Right lung (tissue), 5 donors: ENCODE results near the gene EIF4EBP3. TPM values are rescaled to one million over a fixed set of nuclear protein-coding genes. Genes with fewer than 3 reads are reported as not detected.
"Not testable (repeated sequence)": the region's sequence is repeated elsewhere in the genome, so short reads cannot be mapped to it uniquely, and the experiment has no call there.

Experiments
- DNase-seq, 2 donors: peaks; one replicate each; pipeline ENCODE4 v3.0.0-alpha.2; 2013
- polyA plus RNA-seq, 5 donors: library from polyadenylated mRNA; unstranded; fragments of 120-200 nt; gene quantifications; one replicate each; pipeline versions ENCODE4 v1.2.1 to v1.2.3, GENCODE V29; 2013; ENCODE audit warnings: inconsistent platforms in 1 of 5, low replicate concordance in 1 of 5; ENCODE audit not compliant: insufficient read length in 5 of 5, insufficient read depth in 1 of 5

Gene EIF4EBP3
- polyA plus RNA-seq, 5 donors, result 7.8 to 13.7 (median 10.5) TPM

DNA sequence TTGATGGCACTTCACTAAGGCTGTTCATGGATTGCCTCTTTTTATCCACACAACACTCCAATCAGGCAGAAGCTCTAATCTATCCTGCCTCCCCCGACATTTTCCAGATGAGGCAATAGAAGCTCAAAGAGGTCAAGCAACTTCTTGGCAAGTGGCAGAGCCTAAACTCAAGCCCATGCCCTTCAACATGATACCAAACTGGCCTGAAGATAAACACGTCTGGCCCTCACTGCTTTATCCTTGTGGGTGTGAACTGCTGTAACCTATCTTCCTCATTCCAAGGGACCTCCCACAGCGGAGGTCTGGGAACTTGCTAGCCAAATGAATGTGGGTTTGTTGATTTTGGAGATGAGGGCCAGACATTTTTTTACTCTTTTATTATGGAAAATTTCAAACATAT is 26.7 kb downstream of the EIF4EBP3 start:
- DNase-seq, result no peak

- no peak for DNase-seq
Observed at GRCh38 chr5:140575309-140575708, 27.8 kb downstream of the EIF4EBP3 start.

GRCh38 chr5:140576776-140577201 is 29.3 kb downstream of the EIF4EBP3 start:
- DNase-seq, result no peak

DNA sequence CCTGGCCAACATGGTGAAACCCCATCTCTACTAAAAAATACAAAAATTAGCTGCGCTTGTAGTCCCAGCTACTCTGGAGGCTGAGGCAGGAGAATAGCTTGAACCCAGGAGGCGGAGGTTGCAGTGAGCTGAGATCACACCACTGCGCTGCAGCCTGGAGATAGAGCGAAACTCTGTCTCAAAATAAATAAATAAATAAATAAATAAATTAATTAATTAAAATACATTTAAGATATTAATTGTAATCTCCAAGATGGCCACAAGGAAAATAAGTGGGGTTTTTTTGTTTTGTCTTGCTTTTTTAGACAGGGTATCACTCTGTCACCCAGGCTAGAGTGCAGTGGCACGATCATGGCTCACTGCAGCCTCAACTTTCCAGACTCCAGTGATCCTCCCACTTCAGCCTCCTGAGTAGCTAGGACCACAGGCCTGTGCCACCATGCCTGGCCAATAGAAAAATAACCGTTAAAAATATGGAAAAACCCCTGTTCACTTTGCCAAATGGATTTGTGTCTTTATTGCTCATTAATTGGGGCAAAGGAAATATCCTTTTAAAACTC is 31.8 kb downstream of the EIF4EBP3 start:
- not testable (repeated sequence) for DNase-seq

GRCh38 chr5:140587495-140587894 is 40.0 kb downstream of the EIF4EBP3 start:
- DNase-seq, result no peak

DNA sequence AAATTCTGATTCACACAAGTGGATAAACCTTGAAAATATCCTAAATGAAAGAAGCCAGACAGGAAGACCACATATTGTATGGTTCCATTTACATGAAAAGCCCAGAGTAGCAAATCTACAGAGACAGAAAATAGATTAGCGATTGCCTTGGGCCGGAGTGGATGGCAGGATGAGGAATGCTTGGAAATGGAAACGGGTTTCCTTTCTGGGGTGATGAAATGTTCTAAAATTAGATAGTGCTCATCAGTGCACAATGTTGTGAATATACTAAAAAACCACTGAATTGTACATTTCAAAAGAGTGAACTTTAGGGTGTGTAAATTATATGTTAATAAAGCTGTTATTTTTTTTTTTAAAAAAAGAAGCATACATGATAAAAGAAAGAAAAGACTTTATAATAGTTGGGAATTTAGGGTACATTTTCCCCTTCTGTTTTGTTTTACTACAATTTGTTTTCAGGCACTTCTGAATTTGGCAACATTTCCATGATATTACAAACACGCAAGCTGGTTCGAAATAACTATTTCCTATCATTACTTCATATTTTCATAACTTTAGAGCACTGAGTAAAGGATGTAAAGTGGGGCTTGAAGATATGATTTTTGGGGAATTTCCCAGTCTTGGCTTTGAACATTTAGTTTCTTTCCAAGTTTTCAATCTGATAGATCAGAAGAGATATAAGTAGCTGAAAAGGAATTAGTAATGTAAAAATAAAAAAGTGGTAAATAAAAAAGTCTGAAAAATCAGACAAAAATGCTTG is 41.0 kb downstream of the EIF4EBP3 start:
- no peak for DNase-seq

GRCh38 chr5:140590861-140591260 is 43.4 kb downstream of the EIF4EBP3 start:
- DNase-seq, result no peak

GRCh38 chr5:140591747-140592372 is 44.4 kb downstream of the EIF4EBP3 start:
- no peak for DNase-seq

GRCh38 chr5:140593070-140593469 is 45.6 kb downstream of the EIF4EBP3 start:
- DNase-seq, result not testable (repeated sequence)

GRCh38 chr5:140594169-140594568 is 46.7 kb downstream of the EIF4EBP3 start:
- no peak for DNase-seq

DNA sequence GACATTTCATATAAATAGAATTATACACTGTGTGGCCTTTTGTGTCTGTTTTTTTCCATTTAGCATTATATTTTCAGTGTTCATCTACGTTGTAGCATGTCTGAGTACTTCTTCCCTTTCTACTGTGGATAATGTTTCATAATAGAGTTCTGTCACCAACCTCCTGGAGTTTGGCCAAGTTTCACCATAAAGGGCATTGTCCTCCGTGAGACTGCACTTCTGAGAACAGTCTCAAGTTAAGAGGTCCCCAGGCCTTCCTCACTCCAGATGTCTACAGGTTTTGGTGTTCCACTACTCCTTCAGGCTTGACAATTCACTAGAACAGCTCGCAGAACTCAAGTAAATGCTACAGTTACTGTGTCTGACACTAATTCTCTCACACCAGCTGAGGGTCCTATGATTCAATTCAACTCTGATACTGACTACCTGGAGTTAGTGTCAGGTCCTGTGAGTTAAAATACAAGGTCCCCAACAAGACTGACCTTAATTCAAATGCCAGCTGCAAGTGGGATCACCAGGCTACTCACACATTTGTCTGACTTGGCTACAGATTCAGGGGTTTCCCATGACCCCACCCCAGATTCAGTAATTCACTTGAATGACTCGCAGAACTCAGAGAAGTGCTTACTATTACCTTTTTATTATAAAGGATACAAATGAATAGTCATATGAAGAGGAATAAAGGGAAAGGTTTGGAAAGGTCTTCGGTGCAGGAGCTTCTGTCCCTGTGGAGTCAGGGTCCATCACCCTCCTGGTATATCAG is 48.3 kb downstream of the EIF4EBP3 start:
- DNase-seq, result no peak

DNA sequence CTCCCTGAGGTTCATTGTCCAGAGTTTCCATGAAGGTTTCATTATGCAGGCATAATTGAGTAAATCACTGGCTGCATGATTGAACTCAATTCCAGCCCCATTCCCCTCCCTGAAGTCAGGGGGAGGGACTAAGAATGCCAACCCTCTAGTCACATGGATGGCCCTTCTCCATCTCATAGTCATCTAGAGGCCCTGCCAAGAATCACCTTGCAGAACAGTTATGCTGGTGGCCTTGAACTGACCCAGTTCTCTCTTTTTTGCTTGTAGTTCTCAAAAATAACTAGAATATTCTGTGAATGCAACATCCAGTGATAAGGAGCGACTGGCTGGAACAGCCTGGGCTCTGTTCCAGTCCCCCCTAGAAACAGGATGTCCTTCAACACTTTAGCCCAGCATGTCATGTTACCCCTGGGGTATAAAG is 48.9 kb downstream of the EIF4EBP3 start:
- DNase-seq, result no peak

DNA sequence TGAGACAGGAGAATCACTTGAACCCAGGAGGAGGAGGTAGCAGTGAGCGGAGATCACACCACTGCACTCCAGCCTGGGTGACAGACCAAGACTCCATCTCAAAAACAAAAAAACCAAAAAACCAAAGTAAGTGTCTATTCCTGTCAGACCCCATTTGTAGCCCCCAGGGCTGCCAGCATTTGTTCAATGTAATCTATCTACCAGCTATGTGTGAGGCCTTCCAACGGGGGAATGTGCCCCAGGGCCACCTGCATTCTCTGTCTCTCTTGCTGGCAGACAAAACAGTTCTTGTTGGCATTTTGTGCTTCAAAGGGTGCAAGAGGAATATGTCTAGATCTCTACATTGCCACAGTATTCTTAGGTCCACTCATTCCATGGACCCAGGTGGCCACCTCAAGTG is 51.4 kb downstream of the EIF4EBP3 start:
- DNase-seq, result no peak

Other genes starting within 250 kb of the EIF4EBP3 start
- 100 to 1,000 TPM in 1 of 5 donors, 10 to 100 TPM in 4; 92.0 to 116 (median 94.3) TPM for gene PFDN1, start 244.6 kb upstream of the EIF4EBP3 start, polyA plus RNA-seq
- 1 to 10 TPM; 5.7 to 9.6 (median 7.6) TPM for gene HBEGF, start 201.1 kb upstream of the EIF4EBP3 start, polyA plus RNA-seq
- gene SLC4A9, start 187.5 kb upstream of the EIF4EBP3 start, polyA plus RNA-seq, result under 1 TPM; 0.15 to 0.34 (median 0.25) TPM
- 100 to 1,000 TPM in 4 of 5 donors, 10 to 100 TPM in 1; 97.8 to 144 (median 128) TPM for gene ANKHD1, start 145.8 kb upstream of the EIF4EBP3 start, polyA plus RNA-seq
- gene SRA1, start 9.8 kb downstream of the EIF4EBP3 start, polyA plus RNA-seq, result 10 to 100 TPM; 19.2 to 30.7 (median 22.9) TPM
- 10 to 100 TPM; 41.6 to 57.2 (median 47.9) TPM for gene APBB3, start 16.9 kb downstream of the EIF4EBP3 start, polyA plus RNA-seq
- 10 to 100 TPM; 68.2 to 81.1 (median 71.0) TPM for gene SLC35A4, start 17.2 kb downstream of the EIF4EBP3 start, polyA plus RNA-seq
- gene CD14, start 85.5 kb downstream of the EIF4EBP3 start, polyA plus RNA-seq, result 10 to 100 TPM; 12.1 to 27.7 (median 16.8) TPM
- gene TMCO6, start 91.8 kb downstream of the EIF4EBP3 start, polyA plus RNA-seq, result 10 to 100 TPM; 18.0 to 22.1 (median 20.0) TPM
- 10 to 100 TPM; 50.2 to 85.8 (median 61.8) TPM for gene NDUFA2, start 100.0 kb downstream of the EIF4EBP3 start, polyA plus RNA-seq
- 100 to 1,000 TPM; 140 to 196 (median 152) TPM for gene IK, start 100.2 kb downstream of the EIF4EBP3 start, polyA plus RNA-seq
- gene WDR55, start 117.2 kb downstream of the EIF4EBP3 start, polyA plus RNA-seq, result 10 to 100 TPM; 15.3 to 21.5 (median 20.5) TPM
- gene DND1, start 125.9 kb downstream of the EIF4EBP3 start, polyA plus RNA-seq, result under 1 TPM in 3 of 5 donors, not detected in 2; 0.55 to 0.70 (median 0.68) TPM
- 10 to 100 TPM; 71.4 to 77.3 (median 73.1) TPM for gene HARS1, start 143.7 kb downstream of the EIF4EBP3 start, polyA plus RNA-seq
- gene HARS2, start 143.8 kb downstream of the EIF4EBP3 start, polyA plus RNA-seq, result 10 to 100 TPM; 42.4 to 56.4 (median 49.8) TPM
- 100 to 1,000 TPM in 4 of 5 donors, 10 to 100 TPM in 1; 95.6 to 151 (median 114) TPM for gene ZMAT2, start 152.8 kb downstream of the EIF4EBP3 start, polyA plus RNA-seq
- gene PCDHA1, start 238.5 kb downstream of the EIF4EBP3 start, polyA plus RNA-seq, result under 1 TPM; 0.07 to 0.18 (median 0.09) TPM
- gene PCDHA2, start 247.2 kb downstream of the EIF4EBP3 start, polyA plus RNA-seq, result under 1 TPM; 0.14 to 0.34 (median 0.31) TPM